ENCODE data around the gene RAMP3.
"Not testable (repeated sequence)": the region's sequence is repeated elsewhere in the genome, so short reads cannot be mapped to it uniquely, and the experiment has no call there.

RAMP3 gene, protein sequence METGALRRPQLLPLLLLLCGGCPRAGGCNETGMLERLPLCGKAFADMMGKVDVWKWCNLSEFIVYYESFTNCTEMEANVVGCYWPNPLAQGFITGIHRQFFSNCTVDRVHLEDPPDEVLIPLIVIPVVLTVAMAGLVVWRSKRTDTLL

DNA sequence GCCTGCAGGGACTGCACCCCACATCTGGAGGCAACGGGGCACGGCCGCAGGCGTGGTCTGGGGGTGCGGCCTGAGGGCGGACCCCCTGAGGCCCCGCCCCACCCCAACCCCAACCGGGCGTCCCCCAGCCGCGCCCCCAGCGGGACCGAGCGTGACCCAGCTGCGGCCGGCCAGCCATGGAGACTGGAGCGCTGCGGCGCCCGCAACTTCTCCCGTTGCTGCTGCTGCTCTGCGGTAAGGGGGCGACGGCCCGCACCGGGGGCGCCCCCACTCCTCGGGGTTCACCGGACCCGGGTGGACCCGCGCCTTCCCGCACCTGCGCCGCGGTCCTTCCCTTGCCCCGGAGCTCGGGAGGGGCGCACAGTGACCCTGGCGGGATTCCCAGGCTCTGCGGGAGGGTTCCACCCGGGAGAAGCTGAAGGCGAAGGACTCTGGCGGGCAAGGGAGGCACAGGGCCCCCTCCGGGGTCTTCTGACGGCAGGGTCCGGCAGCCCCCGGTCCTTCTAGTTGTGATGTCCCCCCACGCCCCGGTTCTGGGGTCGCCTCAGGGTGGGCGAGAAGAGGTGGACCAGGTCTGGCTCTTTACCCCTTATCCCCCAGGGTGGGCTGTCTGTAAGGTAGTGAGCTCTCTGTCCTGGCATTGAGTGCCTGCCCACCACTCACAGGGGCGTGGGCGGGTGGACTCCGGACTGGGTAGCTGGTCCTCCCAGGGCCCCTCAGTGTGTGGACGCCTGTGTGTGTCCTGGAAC is at the start of gene RAMP3:
RAMP3 (plus strand) TSS at position 139 of the 749 bp plus-strand sequence; CDS start at position 177, 38 bp downstream.
- no peak for DNase-seq

DNA sequence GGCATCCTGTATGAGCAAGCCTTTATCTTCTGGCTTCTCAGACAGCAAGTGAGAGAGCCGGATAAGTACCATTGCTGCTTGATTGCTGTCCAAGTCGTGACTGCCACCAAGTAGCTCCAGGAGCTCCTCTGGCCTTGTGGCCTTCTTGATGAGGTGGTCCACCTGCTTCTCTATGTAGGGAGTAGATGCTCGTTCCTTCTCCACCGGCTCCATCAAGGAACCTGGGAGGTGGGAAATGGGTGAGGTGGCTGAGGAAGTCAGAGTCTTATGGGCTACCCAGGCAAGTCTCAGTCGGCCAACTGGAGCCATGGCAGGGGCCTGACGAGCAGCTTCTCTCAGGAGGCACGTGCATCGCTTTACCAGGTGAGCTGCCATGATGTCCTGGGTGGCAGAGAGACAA is 48.7 kb upstream of the RAMP3 start:
- DNase-seq, result no peak

DNA sequence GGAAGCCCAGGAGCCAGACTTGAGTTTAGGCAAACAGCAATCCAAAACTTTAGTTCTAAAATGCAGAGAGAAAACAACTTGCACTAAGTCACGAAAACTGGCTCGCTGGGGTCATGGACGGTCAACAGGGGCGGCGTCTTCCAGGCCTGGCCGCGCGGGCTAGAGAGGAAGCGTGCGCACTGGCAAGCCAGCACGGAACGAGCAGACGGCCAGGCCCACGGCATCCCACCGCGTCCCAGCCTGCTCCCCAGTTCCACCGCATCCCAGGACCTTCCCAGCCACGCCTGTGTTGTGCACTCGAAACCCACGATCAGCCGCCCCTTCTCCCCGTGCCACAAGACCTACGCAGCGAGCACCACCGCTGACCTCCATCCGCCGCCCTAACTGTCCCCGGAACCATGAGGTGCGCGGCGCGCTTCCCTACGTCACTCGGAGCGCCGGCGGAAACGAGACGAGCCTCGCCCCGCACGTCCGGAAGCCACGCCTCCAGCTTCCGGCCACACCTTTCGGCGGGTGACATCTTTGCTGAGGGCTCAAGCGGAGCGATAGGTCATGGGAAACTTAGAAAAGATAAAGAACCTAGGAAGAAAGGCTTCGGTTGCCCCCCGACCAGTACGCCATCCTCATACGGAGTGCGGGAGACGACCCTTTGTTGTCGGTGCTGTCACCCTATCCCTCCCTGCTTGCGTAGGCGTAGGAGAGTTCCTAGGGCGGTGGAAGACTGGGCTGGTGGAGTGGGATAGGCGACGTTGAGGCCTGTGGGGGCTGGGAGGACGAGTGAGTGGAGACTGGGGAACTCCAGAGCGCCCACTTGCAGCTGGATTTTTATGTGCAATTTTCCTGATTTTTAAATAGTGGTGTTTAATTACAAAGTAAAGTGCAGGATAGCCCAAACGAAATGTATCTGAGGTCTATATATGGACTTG is 46.0 kb upstream of the RAMP3 start, which contains the start of gene TBRG4:
TBRG4 (minus strand) TSS at position 400 of the 926 bp plus-strand sequence. CDS start 2,460 bp downstream, outside the sequence.
- DNase-seq, result peak; percentile 90

DNA sequence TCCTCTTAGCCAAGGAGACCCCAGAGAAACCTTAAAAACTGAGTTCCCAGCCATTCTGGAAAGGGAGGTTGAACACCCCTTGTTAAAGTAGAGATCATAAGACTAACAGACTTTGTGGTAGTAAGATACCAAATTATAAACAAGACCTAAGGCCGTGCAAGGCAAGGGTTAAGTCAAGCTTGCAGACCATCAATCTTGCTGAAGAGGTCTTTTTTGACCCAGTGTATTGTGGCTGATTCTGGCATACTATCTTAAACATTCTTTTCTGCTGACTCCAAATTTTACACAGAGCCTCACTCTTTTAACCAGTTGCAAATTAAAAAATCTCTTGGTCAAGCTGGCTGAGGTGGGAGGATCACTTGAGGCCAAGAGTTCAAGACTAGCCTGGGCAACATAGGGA is 44.9 kb upstream of the RAMP3 start:
- no peak for DNase-seq

DNA sequence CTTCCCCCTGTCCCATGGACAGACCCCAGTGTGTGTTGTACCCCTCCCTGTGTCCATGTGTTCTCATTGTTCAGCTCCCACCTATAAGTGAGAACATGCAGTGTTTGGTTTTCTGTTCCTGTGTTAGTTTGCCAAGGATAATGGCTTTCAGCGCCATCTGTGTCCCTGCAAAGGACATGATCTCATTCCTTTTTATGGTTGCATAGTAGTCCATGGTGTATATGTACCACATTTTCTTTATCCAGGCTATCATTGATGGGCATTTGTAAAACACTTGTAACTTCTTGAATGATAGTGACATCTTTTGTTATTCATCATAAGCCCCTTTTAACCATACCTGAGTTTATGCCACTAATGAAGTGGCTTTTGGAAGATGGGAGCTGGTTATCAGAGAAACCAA is 43.3 kb upstream of the RAMP3 start:
- not testable (repeated sequence) for DNase-seq

DNA sequence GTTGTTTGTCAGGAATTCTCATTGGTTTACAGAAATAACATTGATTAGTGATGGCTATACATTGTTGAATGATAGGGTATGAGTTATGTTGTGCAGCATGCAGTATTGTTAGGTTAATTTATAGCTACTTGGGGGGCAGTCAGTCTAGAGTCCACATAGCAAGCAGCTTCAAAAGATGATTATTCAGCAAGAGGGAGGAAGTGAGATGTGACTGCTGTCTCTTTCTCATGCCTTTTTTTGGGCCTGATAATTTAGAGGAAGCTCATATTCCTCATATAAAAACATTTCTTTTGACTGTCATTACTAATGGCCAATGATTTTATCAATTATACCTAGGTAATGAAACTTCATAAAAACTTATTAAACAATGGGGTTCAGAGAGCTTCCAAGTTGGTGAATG is 42.7 kb upstream of the RAMP3 start:
- no peak for DNase-seq

DNA sequence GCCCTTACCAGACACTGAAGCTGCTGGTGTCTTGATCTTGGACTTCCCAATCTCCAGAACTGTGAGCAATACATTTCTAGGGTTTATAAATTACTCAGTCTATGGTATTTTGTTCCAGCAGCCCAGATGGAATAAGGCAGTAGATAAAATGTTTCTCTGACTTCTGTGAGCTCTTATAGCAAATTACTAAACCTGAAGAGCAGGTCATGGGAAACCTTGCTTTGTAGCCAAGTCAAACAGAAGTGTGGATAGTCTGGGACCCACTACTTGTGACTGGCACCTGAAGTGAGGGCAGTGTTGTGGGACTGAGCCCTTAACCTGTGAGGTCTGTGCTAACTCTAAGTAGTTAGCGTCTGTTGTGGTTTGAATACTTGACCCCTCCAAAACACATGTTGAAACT is 41.5 kb upstream of the RAMP3 start:
- no peak for DNase-seq

DNA sequence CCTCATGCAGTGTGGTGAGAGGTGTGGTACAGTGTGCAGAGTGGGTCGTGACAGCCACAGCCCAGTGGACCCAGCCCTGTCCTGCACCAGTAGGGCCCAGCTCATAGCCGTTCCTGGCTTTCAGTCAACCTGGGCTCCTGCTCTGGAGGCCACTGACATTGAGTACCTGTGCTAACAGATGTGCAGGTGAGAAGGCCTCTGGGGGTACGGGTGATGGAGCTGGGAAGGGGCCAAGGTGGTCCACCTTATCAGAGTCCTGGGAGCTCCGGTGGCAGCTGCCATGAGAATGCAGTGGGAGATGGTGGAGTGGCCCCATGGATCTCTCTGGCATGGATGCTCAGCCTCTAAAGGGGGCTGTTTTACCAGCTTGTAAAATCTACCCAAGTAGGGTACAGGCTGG is 40.0 kb upstream of the RAMP3 start:
- DNase-seq, result no peak

DNA sequence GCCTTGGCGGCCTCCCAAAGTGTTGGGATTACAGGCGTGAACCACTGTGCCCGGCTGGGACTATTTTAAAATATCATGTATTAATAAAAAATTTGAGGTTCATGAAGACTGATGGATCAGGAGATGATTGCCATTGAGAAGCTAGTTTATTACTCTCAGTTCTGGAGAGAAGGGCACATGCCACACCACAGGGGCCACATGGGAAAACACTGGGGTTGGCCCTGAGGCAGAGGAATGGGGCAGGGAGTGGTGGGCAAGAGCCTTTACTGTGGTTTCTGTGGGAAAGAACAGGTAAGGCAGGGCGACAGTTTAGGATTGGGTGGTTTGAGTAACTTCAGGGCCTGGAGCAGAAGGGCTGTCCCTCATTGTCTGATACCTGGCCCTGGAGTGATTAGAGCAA is 39.3 kb upstream of the RAMP3 start:
- DNase-seq, result no peak

DNA sequence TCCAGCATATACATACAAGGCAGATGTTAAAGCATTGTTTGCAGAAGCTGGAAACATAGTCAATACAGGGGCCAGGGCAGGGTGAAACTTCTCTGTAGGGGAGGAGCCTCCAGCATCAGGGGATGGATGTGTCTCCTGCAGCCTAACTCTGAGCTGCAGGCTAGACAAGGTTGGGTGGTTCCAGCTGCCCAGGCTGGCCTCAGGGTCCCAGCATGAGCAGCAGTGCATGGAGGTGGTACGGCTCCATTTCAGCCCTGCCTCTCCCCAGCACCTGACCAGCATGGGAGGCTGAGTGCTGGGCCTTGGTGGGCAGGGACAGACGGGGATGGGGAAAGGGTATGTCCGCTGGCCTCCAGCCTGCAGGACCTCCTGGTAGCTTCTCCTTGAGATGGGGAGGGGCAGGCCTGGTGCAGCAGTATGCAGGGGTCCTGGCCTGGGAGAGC is 38.7 kb upstream of the RAMP3 start:
- no peak for DNase-seq

DNA sequence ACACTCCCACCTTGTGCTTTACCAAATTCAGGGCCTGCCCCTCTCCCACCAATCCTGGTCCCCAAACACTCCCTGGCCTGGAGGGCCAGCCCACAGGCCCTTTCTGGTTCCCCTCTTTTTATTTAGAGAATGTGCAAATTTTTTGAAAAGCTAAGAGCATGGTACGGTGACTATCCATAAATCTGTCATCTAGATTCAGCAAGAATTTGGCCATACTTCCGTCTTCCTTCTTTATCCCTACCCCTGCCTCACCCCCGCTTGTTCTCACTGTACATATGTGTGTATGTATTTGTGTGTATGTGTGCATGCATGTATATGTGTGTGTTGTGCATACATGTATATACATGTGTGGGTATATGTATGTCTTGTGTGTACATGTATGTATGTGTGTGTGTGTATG is 38.0 kb upstream of the RAMP3 start:
- DNase-seq, result no peak

DNA sequence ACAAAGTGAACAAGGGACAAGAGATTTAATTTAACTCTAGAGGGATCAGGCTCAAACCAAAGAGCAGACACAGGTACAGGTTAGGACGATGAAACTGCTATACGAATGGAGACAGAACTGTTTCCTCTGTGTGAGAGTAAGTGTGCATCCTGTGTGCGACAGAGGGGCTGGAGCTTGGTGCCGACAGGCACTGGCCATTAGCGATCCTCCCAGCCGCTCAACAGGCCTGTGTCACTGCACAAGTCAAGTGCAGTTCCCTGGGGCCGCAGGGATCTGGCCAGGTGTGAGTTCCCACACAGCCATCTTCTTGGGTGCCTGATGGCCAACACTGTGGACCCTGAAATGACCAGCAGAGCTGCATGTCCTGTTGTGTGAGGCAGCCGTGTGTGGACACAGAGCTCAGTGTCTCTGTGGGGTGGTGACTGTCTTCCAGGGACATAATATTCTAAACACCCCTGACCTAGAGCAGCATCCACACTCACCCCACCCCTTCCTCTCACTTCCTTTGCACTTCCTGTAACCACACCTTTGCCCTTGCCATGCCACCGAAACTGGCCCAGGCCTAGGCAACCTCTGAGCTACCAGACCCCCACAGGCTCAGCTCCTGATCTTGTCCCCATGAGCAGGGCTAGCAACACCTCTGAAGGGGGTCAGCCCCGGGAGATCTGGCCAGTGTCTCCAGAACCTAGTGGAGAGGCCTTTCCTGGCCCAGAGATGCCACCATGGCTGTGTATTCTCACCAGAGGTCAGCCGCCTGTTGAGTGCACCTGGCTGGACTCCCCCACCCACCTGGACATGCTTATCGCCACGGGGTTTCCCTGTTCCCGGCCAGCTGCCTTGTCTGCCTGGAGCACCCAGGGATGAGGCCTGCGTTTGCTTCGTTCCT is 34.4 kb upstream of the RAMP3 start:
- peak; percentile 6 for DNase-seq

DNA sequence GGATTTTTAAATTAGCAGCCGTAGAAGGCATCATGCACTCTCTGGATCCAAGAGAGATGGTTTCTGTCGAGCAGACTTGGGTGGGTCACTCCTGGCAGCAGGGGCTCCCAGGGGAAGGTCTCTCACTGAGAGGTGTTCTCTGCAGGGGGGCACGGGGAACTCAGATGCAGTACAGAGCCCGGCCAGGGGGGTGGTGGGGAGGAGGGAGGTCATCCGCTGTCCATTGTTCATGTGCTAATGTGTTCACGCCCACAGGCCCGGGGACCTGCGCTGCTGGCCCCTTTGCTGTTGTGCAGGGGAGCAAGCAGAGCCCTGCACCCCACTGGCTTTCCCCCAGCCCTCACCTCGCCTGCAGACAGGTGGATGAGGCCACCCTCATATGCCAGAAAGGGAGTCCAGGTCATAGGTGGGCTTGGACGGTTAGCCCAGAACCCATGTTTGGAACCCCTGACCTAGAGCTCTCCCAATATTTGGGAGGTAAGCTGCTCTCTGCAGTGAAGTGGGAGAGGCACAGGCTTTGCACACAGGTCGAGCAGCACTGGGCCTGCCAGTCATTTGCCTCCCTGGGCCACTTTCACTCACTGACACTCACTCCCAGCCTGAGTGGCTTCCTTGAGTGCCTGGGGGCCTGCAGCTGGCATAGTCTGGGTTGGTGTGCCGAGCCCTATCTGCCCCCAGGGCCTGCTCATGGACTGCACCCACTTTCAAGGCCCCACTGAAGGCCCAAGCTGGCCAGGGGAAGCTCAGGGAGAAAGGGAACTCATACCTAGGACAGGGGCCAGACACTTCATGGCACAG is 33.5 kb upstream of the RAMP3 start:
- DNase-seq, result no peak

DNA sequence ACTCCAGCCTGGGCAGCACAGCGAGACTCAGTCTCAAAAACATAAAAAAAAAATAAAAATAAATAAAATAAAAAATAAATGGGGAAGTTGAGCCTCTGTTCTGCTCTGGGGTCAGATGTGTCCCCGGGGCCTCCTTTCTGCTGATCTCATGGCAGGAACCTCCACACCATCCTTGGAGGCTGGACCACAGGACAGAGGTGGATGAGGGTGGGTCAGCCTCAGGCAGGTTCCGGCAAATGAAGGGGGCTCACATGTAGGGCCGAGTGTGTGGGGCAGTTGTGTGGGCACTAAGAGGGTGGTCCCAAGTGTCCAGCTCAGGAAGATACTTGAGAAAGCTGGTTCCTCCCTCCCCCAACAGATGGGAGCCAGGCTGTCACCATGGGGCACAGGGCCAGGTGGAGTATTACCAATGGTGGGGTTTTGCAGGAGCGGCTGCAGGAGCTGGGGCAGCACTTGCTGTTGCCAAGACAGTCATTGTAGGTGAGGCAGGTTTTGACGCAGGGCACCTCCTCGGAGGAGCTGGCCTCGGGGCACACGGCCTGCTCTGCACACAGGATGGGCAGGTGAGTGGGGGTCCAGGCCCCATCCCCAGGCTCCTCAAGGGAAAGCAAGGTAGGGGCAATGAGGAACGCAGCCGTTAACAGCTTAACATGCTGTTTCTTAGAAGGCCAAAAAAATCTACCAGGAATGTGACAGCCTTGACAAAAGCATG is 32.2 kb upstream of the RAMP3 start:
- DNase-seq, result no peak

DNA sequence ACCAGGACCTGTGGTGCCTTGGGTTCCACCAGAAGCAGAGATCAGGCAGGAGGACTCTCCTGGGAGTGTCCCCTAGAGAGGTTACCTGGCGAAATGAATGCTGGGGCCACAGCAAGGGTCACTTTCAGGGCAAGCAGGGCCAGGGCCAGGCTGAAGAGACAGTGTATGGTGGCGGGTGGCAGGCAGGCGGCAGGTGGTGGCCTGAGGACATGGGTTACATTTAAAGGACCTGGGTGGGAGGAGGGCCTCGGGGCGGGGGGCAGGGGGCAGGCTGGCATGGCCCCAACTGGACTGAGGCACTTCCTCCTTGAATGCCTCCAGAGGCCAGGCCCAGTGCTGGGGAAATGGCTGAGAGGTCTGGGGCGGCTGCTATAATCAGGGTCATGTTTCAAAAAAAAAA is 31.4 kb upstream of the RAMP3 start:
- no peak for DNase-seq

DNA sequence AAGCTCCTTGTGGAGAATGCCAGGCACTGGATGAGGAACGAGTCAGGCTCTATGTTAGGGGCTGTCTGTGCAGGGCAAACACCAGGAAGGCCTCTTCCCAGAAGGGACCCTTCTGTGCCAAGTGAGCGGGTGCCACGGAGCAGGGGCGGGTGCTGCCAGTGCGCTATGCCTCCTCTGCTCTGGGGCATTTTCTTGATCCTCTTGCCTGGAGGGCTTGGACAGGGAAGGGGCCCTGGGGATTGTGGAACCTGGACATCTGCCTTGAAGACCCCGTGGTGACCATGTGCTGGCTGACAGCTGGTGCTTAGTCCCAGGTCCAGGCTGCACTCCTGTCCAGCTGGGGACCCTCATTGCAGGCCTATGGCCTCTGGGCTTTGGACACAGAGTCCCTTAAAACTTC is 30.7 kb upstream of the RAMP3 start:
- DNase-seq, result no peak

DNA sequence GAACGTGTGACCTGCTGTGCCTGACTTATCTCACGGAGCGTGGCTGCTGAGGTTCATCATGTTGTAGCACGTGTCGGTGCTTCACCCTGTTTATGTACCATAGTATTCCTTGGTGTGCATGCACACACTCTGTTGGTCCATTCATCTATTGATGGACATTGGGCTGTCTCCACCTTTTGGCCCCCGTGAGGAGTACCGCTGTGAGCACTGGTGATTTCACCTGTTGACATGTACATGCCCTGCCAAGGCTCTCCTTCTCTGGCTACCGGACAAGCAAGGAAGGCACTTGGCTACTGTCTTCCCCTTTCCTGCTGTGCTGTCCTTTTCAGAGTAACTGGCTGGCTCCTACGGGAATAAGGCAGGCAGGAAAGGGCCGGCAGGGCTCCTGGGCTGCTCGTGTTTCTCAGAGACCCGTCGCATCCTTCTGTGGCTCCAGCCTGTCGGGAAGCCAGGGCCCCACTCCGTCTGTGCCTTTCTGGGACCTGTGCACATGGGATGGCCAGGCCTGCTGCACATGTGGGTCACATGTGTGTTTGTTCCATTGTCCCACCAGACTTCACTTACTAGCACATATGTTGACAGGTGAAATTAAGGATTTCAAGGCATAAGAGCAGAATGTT is 28.3 kb upstream of the RAMP3 start:
- DNase-seq, result no peak

DNA sequence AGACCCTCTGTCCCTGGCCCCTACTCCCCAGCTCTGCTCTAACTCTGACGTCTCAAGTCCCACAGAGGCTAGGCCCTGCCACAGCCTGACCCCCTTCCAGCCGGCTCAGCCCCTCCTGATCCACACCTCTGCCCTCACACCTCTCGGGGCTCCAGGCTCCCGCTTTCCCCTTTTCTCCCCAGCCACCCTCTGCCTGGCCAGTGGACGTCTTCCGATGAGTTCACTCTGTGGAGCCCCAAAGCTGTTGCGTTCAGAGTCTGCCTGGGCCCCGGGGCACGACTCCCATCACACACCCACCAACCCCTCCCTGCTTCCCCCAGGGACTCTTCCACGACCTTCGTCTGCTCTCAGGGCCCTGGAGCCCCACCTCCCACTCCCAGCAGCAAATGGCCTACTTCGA is 27.7 kb upstream of the RAMP3 start:
- DNase-seq, result no peak

DNA sequence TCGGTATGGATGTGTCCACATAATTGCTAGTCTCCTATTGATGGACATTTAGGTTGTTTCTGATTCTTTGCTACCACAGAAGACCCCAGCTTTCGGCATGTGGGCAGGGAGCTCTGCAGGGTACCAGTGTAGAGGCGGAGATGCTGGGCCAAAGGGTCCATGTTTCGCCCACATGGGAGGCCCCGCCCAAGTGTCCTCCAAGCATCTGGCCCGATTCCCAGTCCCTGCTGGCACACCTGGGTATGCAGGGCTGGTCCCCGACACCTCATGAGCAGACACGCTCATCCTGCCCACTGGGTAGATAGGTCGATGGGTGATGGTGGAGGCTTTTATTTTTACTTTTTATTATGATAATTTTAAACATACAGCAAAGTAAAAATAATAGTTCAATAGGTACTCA is 26.7 kb upstream of the RAMP3 start:
- no peak for DNase-seq

DNA sequence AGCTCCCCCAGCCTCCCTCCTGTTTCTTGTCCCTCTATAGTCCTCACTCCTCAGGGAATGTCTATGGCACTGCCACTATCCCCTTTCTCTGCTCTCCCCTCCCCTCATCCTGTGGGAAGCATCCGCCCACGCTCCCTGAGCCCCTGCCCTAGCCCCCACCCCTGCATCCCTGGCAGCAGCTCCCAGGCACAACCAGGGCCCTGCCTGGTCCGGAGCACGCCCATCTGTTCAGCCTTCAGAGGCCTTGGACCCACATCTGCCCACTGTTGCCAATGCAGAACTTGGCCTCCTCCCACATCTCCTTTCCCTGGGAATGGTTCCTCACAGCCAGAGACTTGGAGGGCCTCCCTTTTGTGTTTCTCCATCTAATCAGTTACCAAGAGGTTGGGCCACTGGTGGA is 25.7 kb upstream of the RAMP3 start:
- no peak for DNase-seq

Data from activated effector memory CD4-positive, alpha-beta T cell treated with Interleukin-2 at 50 U/mL for 16 hours (primary cell).